T1000 (cell line): ENCODE results near the gene IRF4.
"Not testable (repeated sequence)": the region's sequence is repeated elsewhere in the genome, so short reads cannot be mapped to it uniquely, and the experiment has no call there.

Experiments
- DNase-seq: peaks from one replicate; lab custom pipeline; 2025; ENCODE audit warnings: mixed read lengths; lab: John Stamatoyannopoulos, UW

IRF4 gene

DNA sequence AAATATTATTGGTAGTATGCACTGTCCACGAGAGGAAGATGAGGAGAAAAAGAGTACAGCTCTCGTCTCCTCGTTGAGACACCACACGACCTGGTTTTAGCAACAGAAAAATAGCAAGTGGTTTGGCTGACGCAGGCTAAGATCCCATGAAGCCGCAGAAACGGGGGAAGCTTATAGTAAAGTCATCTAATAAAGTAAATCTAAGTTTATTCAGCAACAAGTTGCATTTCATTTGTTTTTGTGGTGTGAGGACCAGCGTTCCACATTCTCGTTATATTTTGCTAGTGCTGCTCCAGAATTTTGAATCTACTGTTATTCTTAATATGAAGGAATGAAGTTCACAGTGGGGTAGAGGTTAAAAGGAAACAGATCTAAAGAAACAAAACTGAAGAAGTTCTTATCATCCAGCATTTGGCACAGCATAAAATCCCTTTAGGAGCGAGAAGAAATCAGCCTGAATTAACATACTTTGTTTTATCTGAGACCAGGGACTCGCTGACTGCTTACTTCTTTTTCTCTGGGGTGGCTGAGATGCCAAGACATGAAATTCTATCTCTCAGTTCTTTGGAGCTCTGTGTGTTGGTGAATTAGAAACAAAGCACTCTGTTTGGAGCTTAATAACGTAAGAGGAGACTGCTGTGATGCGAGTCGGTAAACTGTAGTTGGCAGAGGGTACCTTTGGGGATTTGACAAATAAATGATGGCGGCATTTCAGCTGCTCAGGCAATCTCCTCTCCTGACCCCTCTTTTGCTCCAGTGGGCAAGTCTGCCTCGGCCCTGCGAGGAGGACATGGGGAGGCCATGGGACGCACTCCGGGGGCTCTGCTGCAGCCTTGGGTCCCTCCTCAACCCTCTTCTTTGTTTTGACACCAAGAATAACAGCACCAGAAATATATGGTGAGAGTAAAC is 24.9 kb upstream of the IRF4 start:
- DNase-seq: no peak

DNA sequence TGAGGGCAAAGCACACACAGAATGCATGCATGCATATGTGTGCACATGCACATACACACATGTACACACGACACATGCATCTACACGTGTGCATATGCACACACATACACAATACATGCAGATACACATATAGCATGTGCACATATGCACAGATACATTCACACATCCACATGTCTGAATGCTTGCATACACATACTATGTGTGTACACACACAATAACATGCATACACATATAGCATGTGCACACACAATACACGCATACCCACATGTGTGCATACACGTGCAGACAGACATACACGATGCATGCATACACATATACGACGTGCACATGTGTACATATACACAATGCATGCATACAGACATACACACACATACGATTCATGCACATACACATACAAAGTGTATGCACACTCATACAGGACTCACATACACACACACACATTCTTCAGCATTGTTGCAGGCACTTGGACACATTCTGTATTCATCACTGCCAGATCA is 24.2 kb upstream of the IRF4 start:
- DNase-seq: no peak

DNA sequence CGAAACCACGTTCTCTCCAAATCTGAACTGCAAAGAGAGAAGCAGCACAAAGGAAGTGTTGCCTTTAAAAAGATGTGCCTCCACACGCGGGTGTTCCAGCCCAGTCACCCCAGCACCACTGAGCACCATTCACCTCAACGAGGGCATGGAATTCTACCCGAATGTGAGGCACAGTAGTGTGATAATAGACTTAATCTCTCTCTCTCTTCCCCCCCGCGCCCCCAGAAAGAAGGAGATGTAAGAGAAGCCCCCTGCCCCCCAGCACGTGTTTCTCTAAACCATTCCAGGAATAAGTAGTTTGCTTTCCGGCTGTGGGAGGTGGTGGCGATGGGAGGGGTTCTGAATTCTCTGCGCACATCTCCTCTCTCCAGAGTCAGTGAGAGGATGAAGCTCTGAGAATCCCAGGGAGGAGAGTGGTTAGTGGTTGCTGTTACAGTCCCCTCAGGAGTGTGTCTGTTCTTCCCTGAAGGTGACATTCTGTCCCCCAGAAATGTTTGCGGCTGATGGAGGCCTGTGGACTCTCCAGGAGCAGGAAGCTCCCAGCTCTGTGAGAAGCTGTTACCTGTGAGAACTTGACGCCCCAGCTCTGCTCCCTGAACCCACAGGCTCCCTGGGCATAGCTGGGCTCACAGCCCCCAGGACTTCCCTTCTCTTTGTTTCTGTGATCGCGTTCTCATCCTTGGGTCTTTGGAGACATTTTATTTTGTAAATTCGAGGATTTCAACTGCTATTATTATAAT is 23.5 kb upstream of the IRF4 start:
- no peak for DNase-seq

GRCh38 chr6:369559-370431 is 21.8 kb upstream of the IRF4 start:
- DNase-seq: no peak

DNA sequence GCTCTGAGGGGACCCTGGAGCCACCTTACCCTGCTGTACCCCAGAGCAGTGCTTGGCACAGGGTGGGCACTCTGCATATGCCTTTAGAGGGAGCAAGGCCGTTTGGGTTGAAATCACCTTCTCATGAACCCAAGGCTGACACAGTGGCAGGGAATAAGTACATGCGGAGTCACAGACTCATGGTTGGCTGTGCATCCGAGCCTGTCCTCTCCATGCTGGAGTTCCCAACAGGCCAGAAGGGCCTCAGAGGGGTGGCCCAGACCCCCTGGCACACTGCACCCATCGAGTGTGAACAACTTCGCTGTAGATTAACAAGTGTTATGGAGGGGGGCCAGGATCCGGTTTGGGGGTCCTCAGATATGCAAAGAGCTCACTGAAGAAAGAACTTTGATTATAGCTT is 21.0 kb upstream of the IRF4 start:
- no peak for DNase-seq

DNA sequence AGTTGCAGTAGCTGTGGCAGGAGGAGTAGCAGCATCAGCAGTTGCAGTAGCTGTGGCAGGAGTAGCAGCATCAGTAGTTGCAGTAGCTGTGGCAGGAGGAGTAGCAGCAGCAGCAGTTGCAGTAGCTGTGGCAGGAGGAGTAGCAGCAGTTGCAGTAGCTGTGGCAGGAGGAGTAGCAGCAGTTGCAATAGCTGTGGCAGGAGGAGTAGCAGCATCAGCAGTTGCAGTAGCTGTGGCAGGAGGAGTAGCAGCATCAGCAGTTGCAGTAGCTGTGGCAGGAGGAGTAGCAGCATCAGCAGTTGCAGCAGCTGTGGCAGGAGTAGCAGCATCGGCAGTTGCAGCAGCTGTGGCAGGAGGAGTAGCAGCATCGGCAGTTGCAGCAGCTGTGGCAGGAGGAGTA is 19.7 kb upstream of the IRF4 start:
- not testable (repeated sequence) for DNase-seq

DNA sequence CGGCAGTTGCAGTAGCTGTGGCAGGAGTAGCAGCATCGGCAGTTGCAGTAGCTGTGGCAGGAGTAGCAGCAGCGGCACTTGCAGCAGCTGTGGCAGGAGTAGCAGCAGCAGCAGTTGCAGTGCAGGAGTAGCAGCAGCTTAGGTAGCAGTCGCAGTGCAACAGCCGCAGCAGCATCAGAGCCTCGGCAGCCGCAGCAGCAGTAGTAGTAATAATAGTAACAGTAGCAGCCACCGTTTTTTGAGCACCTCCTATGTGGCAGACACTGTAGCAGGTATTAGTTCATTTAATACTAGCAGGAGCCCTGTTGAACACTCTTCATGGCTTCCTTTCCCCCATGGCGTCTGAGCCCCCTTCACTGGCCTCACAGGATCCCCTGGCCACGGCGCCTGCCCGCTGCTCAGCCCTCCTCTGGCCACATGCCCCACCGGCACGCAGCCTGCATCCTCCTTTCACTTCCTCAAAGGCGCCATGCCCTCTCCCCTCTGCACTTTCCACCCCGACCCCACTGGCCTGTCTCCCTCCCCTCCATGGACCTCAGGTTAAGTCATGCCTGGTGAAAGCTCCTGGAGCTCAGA is 19.1 kb upstream of the IRF4 start:
- DNase-seq: no peak

- DNase-seq: no peak
Measured at GRCh38 chr6:373031-373430, 18.5 kb upstream of the IRF4 start.

- DNase-seq: no peak
Measured at GRCh38 chr6:373773-374724, 17.5 kb upstream of the IRF4 start.

DNA sequence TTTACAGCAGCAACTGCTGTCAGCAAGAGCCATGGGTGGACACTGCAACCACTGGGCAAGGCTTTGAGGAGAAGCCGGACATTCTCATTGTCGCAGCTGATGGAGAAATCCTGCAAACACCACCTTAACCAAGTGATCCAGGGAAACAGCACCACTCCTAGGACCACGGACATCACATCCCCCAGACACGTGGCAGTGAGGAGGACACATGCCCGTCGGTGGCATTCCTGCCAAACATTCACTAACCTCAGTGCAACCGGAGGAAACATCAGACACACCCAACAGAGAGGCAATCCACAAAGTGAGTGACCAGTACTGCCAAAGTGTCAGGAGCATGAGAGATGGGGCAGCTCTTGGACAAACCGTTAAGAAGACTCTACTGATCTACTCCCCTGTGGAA is 16.6 kb upstream of the IRF4 start:
- no peak for DNase-seq

- DNase-seq: no peak
Measured at GRCh38 chr6:376827-377640, 14.5 kb upstream of the IRF4 start.

DNA sequence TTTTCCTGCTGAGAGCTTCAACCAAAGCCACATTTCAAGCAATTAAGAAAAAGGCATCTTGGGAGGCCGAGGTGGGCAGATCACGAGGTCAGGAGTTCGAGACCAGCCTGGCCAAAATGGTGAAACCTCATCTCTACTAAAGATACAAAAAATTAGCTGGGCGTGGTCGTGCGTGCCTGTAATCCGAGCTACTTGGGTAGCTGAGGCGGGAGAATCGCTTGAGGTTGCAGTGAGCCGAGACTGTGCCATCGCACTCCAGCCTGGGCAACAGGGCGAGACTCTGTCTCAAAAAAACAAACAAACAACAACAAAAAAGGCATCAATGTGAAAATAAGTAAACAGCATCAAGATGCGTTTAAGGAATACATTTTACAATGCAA is 13.9 kb upstream of the IRF4 start:
- not testable (repeated sequence) for DNase-seq

DNA sequence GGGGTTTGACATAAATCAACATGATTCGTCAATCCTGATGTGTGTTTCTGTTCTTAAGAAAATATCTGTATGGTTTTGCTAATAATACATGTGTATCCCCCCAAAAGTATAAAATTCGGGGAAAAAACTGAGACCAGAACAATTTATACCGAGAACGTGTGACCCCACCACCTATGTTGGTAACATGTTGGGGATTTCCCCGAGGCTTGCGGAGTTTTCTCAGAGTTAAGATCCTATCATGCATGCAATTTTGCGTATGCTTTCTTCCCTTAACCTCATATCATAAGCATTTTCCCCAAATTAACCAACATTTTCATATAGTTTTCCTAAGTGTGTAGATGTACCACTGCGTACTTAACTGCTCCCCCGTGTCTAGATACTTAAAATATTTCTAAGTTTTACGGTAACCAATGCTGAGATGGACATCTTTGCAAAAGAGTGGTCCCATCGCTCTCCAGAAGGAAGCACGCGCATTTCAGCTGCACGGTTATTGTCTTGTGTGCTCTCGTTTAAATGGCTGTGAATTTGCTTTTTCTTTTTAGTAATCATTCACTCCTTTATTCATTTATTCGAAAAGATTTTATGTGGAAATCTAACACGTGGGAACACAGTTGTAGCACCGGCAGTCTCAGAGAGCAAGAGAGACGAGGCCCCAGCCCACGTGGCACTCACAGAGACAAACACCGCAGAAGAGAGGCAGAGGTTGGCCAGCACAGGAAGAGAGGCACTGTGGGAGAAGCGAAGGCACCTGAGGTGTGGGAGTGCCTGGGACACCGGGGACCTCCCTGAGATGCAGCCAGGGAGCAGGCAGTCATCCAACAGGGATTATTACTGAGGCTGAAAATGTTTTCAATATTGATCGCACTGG is 13.2 kb upstream of the IRF4 start:
- DNase-seq: no peak

DNA sequence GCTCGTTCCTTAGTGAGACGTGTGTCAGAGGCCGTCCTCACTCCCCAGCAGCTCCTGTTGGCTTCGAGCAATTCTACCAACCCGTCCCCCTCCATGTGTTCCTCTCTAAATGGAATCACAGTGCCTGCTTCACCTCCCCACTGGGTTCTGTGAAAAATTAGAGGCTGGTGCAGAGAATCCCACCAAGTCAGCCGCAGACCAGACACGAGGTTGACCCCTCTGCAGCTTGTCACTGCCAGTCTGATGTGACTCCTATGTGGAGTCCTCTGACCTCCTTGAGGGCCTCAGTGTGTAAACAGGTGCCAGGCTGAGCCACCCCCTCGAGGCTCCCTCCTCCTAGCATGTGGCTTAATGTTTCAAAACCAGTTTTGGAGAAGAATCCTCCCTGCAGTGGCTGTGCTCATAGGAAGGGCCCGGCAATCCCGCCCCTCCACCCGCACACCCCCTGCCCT is 12.6 kb upstream of the IRF4 start:
- DNase-seq: no peak

DNA sequence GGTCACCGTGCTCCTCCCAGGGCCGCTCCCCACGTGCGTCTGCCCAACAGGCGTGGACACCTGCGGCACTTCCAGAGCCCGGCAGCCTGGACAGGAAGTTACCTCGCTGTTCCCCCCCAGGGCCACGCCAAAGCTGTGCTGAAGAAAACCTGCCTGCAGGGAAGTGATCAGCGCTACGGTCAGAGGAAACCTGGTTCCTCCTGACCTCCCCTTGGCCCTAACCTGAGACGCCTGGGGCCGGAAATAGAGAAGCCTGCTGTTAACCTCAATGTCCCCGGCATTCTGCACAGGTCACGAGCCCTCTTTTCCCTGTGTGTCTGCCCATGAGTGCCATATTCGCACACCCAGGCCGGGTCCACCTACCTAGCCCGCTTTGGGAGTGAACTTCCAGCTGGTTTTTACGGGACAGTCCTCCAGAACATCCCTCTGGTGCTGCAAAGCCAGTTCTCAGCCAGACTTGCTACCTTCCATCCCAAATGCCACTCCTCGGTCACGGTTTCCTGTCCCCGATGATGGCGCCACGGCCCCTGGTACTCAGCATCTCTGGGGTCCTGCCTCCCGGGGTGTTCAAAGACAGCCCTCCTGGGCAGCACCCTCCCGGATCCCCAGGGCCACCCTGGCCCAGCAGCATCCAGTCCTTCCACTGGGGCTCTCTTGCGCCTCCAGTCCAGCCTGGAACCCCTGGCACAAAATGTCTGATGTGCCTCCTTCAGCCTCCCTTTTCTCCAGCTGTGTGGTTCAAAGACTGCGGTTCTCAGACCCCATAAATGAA is 12.0 kb upstream of the IRF4 start:
- no peak for DNase-seq

DNA sequence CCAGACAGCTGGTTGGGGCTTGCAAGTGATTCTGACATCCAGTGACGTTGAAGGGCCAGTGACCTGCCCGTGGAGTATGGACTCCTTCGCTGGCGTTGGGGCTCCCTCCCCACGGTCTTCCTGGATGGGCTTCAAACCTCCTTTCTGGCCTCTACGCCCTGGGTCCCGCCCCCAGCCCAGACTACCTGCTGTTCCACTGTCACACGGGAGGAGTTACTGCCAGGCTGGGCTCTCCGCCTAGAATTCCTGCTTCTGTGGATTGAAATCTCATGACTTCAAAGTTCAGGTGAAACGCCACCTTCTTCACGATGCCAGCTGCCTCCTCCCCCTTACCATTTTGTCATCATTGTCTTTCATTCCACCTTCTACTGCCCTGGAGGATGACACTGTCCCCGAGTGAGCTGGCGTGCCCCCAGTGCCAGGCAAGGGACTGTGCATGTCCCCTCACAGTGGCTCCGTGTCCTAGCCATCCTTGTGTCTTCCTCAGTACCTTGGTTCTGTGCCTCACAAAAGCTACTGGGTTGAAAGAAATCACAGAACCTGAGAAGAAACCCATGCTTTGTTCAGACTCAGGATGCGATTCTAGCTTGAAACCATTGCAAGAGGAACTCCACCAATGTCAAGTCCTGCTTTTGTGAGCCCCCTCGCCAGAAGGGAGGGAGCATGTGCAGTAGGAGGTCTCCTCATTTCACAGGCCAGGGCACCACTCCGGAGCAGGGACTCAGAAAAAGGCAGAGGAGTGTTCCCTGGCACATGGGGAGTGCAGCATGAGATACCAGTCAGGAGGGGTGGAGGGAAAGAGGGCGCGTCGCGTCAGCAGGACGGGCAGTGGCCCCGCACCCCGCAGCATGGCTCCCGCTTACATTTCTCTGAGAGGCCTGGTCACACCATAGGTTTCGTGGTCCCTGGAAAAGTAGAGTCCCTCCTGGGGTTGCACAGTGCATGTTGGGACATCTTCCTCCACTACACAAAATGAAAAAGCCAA is 11.0 kb upstream of the IRF4 start:
- DNase-seq: no peak
